GM23338 (cell line): ENCODE data around the gene FARS2. TPM values are rescaled to one million over a fixed set of nuclear protein-coding genes. Genes with fewer than 3 reads are reported as not detected.

ENCODE experiments used
- ATAC-seq: fragments of 200-7000 bp; cut with Tn5 transposase; 3 replicates; pipeline ENCODE4 v1.9.1; 2020
- DNase-seq: peaks from one replicate; pipeline ENCODE4 v3.0.0-alpha.2; 2015; ENCODE audit warnings: low spot score
- H2AFZ ChIP-seq: fragments of 200-600 bp; sonication (generic); 2 replicates; pipeline ENCODE4 v1.8.0; 2016; ENCODE audit warnings: antibody characterized with exemption, mild to moderate bottlenecking, moderate library complexity
- H3F3A ChIP-seq: fragments of 200-600 bp; sonication (generic); replicated peaks from 2 replicates; pipeline ENCODE4 v1.8.0; 2017; ENCODE audit warnings: antibody characterized with exemption, mixed run types, low read depth
- H3K27ac ChIP-seq: fragments of 200-600 bp; sonication (generic); 2 replicates; pipeline ENCODE4 v1.6.1; 2016; ENCODE audit warnings: low read depth
- H3K27me3 ChIP-seq: fragments of 200-600 bp; sonication (generic); 2 replicates; pipeline ENCODE4 v1.8.0; 2016; ENCODE audit warnings: mild to moderate bottlenecking, mixed run types, moderate library complexity; ENCODE audit not compliant: insufficient read depth
- H3K36me3 ChIP-seq: fragments of 200-600 bp; sonication (generic); 2 replicates; pipeline ENCODE4 v1.8.0; 2016; ENCODE audit warnings: mild to moderate bottlenecking; ENCODE audit not compliant: insufficient read depth
- H3K4me1 ChIP-seq: fragments of 200-600 bp; sonication (generic); 2 replicates; pipeline ENCODE4 v1.8.0; 2016; ENCODE audit warnings: mild to moderate bottlenecking, moderate library complexity; ENCODE audit not compliant: insufficient read depth
- H3K4me2 ChIP-seq: fragments of 200-600 bp; sonication (generic); 2 replicates; pipeline ENCODE4 v1.7.1; 2017; ENCODE audit warnings: mixed run types
- H3K4me3 ChIP-seq: fragments of 200-600 bp; sonication (generic); 2 replicates; pipeline ENCODE4 v1.6.1; 2016; ENCODE audit warnings: mixed run types
- H3K79me2 ChIP-seq: fragments of 200-600 bp; sonication (generic); replicated peaks from 2 replicates; pipeline ENCODE4 v1.8.0; 2017; ENCODE audit warnings: mild to moderate bottlenecking; ENCODE audit not compliant: insufficient read depth
- H3K9me2 ChIP-seq: fragments of 200-600 bp; sonication (generic); 2 replicates; pipeline ENCODE4 v1.8.0; 2017; ENCODE audit not compliant: insufficient read depth
- H4K20me1 ChIP-seq: fragments of 200-600 bp; sonication (generic); replicated peaks from 2 replicates; pipeline ENCODE4 v1.8.0; 2017; ENCODE audit warnings: mild to moderate bottlenecking; ENCODE audit not compliant: insufficient read depth
- H3K27ac Mint-ChIP-seq: 2 replicates; pipeline ENCODE4 v1.8.0; 2020; ENCODE audit warnings: inconsistent platforms, mild to moderate bottlenecking, moderate library complexity, mixed read lengths
- H3K27me3 Mint-ChIP-seq: 3 replicates; pipeline ENCODE4 v1.8.0; 2022; ENCODE audit warnings: low read depth, mild to moderate bottlenecking, moderate library complexity, mixed read lengths, inconsistent platforms; ENCODE audit not compliant: insufficient read depth, poor library complexity
- H3K36me3 Mint-ChIP-seq: 3 replicates; pipeline ENCODE4 v1.8.0; 2021; ENCODE audit warnings: low read depth, mild to moderate bottlenecking, inconsistent platforms, moderate library complexity, mixed read lengths
- H3K4me1 Mint-ChIP-seq: 3 replicates; pipeline ENCODE4 v1.8.0; 2020; ENCODE audit warnings: mild to moderate bottlenecking, inconsistent platforms, mixed read lengths
- H3K4me3 Mint-ChIP-seq: 3 replicates; pipeline ENCODE4 v1.8.0; 2021; ENCODE audit warnings: moderate library complexity, mild to moderate bottlenecking, inconsistent platforms, mixed read lengths
- H3K9me3 Mint-ChIP-seq: 3 replicates; pipeline ENCODE4 v1.8.0; 2020; ENCODE audit warnings: moderate library complexity, mild to moderate bottlenecking, inconsistent platforms, mixed read lengths
- CREB1 ChIP-seq: fragments of 250-450 bp; sonication (Bioruptor Pico); IDR thresholded peaks from 2 replicates; pipeline ENCODE4 v1.5.0; 2020; ENCODE audit warnings: low read depth, mild to moderate bottlenecking, moderate library complexity
- EZH2 ChIP-seq: fragments of 200-600 bp; sonication (generic); IDR thresholded peaks from one replicate; pipeline ENCODE4 v1.8.0; 2017; ENCODE audit warnings: antibody characterized with exemption, mild to moderate bottlenecking, low read depth; ENCODE audit not compliant: unreplicated experiment
- EZH2phosphoT487 ChIP-seq: fragments of 200-600 bp; sonication (generic); IDR thresholded peaks from one replicate; pipeline ENCODE4 v1.8.1; 2018; ENCODE audit warnings: antibody characterized with exemption; ENCODE audit not compliant: unreplicated experiment
- JUNB ChIP-seq: IDR thresholded peaks from one replicate; pipeline ENCODE4 v1.6.1; 2016; ENCODE audit warnings: antibody characterized with exemption; ENCODE audit not compliant: unreplicated experiment
- NANOG ChIP-seq: IDR thresholded peaks from 2 replicates; pipeline ENCODE4 v1.6.1; 2016; ENCODE audit warnings: antibody characterized with exemption, borderline replicate concordance
- POLR2AphosphoS5 ChIP-seq: IDR thresholded peaks from 2 replicates; pipeline ENCODE4 v1.6.1; 2016; ENCODE audit warnings: antibody characterized with exemption, low read depth
- STAT1 ChIP-seq: IDR thresholded peaks from one replicate; pipeline ENCODE4 v1.6.1; 2016; ENCODE audit warnings: antibody characterized with exemption; ENCODE audit not compliant: unreplicated experiment
- ZNF114 ChIP-seq: fragments of 250-450 bp; sonication (Bioruptor Pico); IDR thresholded peaks from 2 replicates; pipeline ENCODE4 v1.5.0; 2020; ENCODE audit warnings: mild to moderate bottlenecking, moderate library complexity
- ZNF331 ChIP-seq: fragments of 250-450 bp; sonication (Bioruptor Pico); IDR thresholded peaks from 2 replicates; pipeline ENCODE4 v1.5.0; 2020; ENCODE audit warnings: low read depth, mild to moderate bottlenecking, moderate library complexity
- polyA plus RNA-seq: library from polyadenylated mRNA; unstranded; fragments of >200 nt; fragmentation: Nextera tagmentation; extraction: Ambion mirVana; gene quantifications from 2 replicates; pipeline ENCODE4 v1.2.1, GENCODE V29; 2016
- total RNA-seq: library from RNA; depleted of rRNA; stranded (reverse); fragments of >200 nt; shearing (Covaris generic); gene quantifications from 2 replicates; pipeline ENCODE4 v1.2.3, GENCODE V29; 2014
- TF ChIP-seq, protein P1 (sequence below), 2 experiments: fragments of 200-600 bp in 1 of 2; sonication (generic) in 1 of 2; conservative IDR thresholded peaks; 2 replicates each; pipeline versions ENCODE4 v1.5.1 to v1.6.1; 2016 to 2017; ENCODE audit warnings: antibody characterized with exemption in 2 of 2, low read depth in 2 of 2, mild to moderate bottlenecking in 2 of 2, moderate library complexity in 1 of 2
- TF ChIP-seq, protein P2 (sequence below): IDR thresholded peaks from 2 replicates; pipeline ENCODE4 v1.6.1; 2016; ENCODE audit warnings: antibody characterized with exemption
- TF ChIP-seq, protein P3 (sequence below): fragments of 250-450 bp; sonication (Bioruptor Pico); IDR thresholded peaks from 2 replicates; pipeline ENCODE4 v1.5.0; 2020; ENCODE audit warnings: mild to moderate bottlenecking, moderate library complexity
- TF ChIP-seq, protein P4 (sequence below): IDR thresholded peaks from one replicate; pipeline ENCODE4 v1.6.1; 2018; ENCODE audit warnings: antibody characterized with exemption; ENCODE audit not compliant: unreplicated experiment

FARS2 gene
- total and polyA plus RNA-seq, 2 experiments from 2014 or later: 7.6 to 19.0 TPM

DNA sequence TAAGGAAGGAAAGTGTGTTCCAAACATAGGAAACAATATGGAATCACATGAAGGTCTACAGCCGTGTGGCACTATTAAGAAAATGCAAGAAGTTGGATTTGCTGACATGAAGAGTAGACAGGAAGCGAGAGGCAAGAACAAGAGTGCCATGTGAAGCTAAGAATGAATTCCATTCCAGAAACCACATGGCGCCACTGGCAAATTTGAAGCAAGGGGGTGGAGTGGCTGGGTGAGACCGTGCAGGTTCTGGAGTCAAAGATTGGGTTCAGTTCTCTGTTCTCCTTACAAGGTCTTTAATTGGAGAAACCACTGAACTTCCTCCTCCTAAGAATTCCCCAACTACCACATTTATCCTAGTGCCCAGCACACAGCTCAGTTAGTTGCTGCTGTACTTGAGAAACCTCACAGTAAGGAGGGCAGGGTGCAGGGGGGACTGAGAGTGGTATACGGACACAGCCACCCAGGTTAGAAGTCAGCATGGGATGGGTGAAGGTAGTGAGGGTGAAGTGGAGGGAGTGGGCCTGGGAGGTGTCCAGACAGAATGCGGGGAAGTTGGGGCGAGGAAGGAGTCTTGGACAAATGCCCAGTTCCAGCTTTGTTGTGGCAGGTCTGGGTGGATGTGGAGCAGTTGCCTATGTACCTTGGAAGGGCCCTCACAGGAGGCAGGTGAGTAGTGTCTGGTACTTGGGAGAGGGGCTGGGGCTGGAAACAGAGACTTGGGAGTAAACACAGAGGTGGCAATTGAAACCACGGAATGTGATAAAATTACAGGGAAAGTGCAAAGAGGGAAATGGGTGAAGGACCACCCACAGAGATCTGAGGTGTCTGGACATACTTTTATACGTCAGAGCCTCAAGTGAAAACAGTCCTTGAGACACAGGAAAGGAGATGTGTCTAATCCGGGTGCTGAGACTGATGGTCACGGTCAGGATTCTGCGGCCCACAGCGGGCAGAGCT, 14.9 kb upstream of the FARS2 start:
- H3K9me3 Mint-ChIP-seq: peaks cover 2% of the 10 kb centered on the region; the same call in 2 of the 3 replicates
- H3K4me3 Mint-ChIP-seq: no peak overlapping the region
- peaks cover 17% of the 10 kb centered on the region; the same call in 2 of the 3 replicates for H3K4me1 Mint-ChIP-seq
- peaks cover 5% of the 10 kb centered on the region for H3K27me3 Mint-ChIP-seq
- TF ChIP-seq STAT1: no peak
- TF ChIP-seq, protein P1, sequence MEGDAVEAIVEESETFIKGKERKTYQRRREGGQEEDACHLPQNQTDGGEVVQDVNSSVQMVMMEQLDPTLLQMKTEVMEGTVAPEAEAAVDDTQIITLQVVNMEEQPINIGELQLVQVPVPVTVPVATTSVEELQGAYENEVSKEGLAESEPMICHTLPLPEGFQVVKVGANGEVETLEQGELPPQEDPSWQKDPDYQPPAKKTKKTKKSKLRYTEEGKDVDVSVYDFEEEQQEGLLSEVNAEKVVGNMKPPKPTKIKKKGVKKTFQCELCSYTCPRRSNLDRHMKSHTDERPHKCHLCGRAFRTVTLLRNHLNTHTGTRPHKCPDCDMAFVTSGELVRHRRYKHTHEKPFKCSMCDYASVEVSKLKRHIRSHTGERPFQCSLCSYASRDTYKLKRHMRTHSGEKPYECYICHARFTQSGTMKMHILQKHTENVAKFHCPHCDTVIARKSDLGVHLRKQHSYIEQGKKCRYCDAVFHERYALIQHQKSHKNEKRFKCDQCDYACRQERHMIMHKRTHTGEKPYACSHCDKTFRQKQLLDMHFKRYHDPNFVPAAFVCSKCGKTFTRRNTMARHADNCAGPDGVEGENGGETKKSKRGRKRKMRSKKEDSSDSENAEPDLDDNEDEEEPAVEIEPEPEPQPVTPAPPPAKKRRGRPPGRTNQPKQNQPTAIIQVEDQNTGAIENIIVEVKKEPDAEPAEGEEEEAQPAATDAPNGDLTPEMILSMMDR (conservative IDR thresholded peaks at IDR 0.05; ENCODE audit: low read depth in 2 of 2): no peak
- TF ChIP-seq CREB1 (CRISPR knock-in tag): no peak
- no peak for TF ChIP-seq NANOG
- no peak for TF ChIP-seq JUNB
- no peak for TF ChIP-seq EZH2
- TF ChIP-seq, protein P2, sequence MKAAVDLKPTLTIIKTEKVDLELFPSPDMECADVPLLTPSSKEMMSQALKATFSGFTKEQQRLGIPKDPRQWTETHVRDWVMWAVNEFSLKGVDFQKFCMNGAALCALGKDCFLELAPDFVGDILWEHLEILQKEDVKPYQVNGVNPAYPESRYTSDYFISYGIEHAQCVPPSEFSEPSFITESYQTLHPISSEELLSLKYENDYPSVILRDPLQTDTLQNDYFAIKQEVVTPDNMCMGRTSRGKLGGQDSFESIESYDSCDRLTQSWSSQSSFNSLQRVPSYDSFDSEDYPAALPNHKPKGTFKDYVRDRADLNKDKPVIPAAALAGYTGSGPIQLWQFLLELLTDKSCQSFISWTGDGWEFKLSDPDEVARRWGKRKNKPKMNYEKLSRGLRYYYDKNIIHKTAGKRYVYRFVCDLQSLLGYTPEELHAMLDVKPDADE: no peak
- TF ChIP-seq ZNF331 (CRISPR knock-in tag): no peak
- TF ChIP-seq EZH2phosphoT487: no peak
- no peak for TF ChIP-seq ZNF114 (CRISPR knock-in tag)
- TF ChIP-seq POLR2AphosphoS5: no peak
- TF ChIP-seq, protein P3, sequence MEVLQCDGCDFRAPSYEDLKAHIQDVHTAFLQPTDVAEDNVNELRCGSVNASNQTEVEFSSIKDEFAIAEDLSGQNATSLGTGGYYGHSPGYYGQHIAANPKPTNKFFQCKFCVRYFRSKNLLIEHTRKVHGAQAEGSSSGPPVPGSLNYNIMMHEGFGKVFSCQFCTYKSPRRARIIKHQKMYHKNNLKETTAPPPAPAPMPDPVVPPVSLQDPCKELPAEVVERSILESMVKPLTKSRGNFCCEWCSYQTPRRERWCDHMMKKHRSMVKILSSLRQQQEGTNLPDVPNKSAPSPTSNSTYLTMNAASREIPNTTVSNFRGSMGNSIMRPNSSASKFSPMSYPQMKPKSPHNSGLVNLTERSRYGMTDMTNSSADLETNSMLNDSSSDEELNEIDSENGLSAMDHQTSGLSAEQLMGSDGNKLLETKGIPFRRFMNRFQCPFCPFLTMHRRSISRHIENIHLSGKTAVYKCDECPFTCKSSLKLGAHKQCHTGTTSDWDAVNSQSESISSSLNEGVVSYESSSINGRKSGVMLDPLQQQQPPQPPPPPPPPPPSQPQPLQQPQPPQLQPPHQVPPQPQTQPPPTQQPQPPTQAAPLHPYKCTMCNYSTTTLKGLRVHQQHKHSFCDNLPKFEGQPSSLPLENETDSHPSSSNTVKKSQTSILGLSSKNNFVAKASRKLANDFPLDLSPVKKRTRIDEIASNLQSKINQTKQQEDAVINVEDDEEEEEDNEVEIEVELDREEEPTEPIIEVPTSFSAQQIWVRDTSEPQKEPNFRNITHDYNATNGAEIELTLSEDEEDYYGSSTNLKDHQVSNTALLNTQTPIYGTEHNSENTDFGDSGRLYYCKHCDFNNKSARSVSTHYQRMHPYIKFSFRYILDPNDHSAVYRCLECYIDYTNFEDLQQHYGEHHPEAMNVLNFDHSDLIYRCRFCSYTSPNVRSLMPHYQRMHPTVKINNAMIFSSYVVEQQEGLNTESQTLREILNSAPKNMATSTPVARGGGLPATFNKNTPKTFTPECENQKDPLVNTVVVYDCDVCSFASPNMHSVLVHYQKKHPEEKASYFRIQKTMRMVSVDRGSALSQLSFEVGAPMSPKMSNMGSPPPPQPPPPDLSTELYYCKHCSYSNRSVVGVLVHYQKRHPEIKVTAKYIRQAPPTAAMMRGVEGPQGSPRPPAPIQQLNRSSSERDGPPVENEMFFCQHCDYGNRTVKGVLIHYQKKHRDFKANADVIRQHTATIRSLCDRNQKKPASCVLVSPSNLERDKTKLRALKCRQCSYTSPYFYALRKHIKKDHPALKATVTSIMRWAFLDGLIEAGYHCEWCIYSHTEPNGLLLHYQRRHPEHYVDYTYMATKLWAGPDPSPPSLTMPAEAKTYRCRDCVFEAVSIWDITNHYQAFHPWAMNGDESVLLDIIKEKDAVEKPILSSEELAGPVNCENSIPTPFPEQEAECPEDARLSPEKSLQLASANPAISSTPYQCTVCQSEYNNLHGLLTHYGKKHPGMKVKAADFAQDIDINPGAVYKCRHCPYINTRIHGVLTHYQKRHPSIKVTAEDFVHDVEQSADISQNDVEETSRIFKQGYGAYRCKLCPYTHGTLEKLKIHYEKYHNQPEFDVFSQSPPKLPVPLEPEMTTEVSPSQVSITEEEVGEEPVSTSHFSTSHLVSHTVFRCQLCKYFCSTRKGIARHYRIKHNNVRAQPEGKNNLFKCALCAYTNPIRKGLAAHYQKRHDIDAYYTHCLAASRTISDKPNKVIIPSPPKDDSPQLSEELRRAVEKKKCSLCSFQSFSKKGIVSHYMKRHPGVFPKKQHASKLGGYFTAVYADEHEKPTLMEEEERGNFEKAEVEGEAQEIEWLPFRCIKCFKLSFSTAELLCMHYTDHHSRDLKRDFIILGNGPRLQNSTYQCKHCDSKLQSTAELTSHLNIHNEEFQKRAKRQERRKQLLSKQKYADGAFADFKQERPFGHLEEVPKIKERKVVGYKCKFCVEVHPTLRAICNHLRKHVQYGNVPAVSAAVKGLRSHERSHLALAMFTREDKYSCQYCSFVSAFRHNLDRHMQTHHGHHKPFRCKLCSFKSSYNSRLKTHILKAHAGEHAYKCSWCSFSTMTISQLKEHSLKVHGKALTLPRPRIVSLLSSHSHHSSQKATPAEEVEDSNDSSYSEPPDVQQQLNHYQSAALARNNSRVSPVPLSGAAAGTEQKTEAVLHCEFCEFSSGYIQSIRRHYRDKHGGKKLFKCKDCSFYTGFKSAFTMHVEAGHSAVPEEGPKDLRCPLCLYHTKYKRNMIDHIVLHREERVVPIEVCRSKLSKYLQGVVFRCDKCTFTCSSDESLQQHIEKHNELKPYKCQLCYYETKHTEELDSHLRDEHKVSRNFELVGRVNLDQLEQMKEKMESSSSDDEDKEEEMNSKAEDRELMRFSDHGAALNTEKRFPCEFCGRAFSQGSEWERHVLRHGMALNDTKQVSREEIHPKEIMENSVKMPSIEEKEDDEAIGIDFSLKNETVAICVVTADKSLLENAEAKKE (CRISPR knock-in tag): no peak
- TF ChIP-seq, protein P4, sequence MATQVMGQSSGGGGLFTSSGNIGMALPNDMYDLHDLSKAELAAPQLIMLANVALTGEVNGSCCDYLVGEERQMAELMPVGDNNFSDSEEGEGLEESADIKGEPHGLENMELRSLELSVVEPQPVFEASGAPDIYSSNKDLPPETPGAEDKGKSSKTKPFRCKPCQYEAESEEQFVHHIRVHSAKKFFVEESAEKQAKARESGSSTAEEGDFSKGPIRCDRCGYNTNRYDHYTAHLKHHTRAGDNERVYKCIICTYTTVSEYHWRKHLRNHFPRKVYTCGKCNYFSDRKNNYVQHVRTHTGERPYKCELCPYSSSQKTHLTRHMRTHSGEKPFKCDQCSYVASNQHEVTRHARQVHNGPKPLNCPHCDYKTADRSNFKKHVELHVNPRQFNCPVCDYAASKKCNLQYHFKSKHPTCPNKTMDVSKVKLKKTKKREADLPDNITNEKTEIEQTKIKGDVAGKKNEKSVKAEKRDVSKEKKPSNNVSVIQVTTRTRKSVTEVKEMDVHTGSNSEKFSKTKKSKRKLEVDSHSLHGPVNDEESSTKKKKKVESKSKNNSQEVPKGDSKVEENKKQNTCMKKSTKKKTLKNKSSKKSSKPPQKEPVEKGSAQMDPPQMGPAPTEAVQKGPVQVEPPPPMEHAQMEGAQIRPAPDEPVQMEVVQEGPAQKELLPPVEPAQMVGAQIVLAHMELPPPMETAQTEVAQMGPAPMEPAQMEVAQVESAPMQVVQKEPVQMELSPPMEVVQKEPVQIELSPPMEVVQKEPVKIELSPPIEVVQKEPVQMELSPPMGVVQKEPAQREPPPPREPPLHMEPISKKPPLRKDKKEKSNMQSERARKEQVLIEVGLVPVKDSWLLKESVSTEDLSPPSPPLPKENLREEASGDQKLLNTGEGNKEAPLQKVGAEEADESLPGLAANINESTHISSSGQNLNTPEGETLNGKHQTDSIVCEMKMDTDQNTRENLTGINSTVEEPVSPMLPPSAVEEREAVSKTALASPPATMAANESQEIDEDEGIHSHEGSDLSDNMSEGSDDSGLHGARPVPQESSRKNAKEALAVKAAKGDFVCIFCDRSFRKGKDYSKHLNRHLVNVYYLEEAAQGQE: no peak
- no peaks in the 10 kb centered on the region; the same call in 1 of the 2 replicates for H3K4me1 ChIP-seq
- H3K27ac Mint-ChIP-seq: peak overlapping the region; percentile 36; the same call in 1 of the 2 replicates
- no peaks in the 10 kb centered on the region for H3K9me2 ChIP-seq
- peaks cover 42% of the 10 kb centered on the region for H4K20me1 ChIP-seq
- H3K27me3 ChIP-seq: no peaks in the 10 kb centered on the region
- H3K36me3 ChIP-seq: no peaks in the 10 kb centered on the region
- no peak overlapping the region for H2AFZ ChIP-seq
- peaks cover 10% of the 10 kb centered on the region for H3K36me3 Mint-ChIP-seq
- DNase-seq (no peak), ATAC-seq (no peak)
- no peak overlapping the region for H3K4me3 ChIP-seq
- no peaks in the 10 kb centered on the region for H3F3A ChIP-seq
- H3K27ac ChIP-seq: no peak overlapping the region
- peaks cover 70% of the 10 kb centered on the region for H3K79me2 ChIP-seq
- no peak overlapping the region for H3K4me2 ChIP-seq
